ENCODE data around the gene CRELD2. TPM values are rescaled to one million over a fixed set of nuclear protein-coding genes. Genes with fewer than 3 reads are reported as not detected.

CRELD2 gene
- polyA plus RNA-seq, 2 of the 4 experiments (the other 2 are of a cell fraction), result 15.1 to 18.7 TPM

DNA sequence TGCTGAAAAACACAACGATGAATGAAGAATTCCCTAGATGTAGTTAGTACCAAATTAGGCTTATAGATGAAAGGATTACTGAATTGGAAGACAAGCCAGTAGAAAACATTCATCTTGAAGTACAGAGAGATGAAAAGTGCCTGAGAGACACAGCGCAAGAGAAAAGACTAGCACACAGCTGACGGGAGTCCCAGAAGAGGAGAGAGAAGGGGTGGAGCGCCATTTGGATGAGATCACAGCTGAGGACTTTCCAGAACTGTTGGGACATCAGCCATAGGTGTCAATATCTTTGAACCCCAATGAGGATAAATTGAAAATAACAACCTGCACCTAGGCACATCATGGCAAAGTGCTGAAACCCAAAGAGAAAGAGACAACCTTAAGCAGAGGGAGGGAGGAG lies 25.4 kb upstream of the CRELD2 start:
- no peak for TF ChIP-seq HOXA7 (CRISPR knock-in tag; IDR thresholded peaks at IDR 0.05)
- TF ChIP-seq, protein P1, sequence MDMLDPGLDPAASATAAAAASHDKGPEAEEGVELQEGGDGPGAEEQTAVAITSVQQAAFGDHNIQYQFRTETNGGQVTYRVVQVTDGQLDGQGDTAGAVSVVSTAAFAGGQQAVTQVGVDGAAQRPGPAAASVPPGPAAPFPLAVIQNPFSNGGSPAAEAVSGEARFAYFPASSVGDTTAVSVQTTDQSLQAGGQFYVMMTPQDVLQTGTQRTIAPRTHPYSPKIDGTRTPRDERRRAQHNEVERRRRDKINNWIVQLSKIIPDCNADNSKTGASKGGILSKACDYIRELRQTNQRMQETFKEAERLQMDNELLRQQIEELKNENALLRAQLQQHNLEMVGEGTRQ (IDR thresholded peaks at IDR 0.05), result no peak
- TF ChIP-seq, protein P2, sequence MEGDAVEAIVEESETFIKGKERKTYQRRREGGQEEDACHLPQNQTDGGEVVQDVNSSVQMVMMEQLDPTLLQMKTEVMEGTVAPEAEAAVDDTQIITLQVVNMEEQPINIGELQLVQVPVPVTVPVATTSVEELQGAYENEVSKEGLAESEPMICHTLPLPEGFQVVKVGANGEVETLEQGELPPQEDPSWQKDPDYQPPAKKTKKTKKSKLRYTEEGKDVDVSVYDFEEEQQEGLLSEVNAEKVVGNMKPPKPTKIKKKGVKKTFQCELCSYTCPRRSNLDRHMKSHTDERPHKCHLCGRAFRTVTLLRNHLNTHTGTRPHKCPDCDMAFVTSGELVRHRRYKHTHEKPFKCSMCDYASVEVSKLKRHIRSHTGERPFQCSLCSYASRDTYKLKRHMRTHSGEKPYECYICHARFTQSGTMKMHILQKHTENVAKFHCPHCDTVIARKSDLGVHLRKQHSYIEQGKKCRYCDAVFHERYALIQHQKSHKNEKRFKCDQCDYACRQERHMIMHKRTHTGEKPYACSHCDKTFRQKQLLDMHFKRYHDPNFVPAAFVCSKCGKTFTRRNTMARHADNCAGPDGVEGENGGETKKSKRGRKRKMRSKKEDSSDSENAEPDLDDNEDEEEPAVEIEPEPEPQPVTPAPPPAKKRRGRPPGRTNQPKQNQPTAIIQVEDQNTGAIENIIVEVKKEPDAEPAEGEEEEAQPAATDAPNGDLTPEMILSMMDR (IDR thresholded peaks at IDR 0.05), result no peak
- TF ChIP-seq MYC (IDR thresholded peaks at IDR 0.05; ENCODE audit: borderline replicate concordance, low read length), result no peak
- TF ChIP-seq GATA3 (IDR thresholded peaks at IDR 0.05; ENCODE audit: borderline replicate concordance), result no peak
- no peak for TF ChIP-seq PHF8 (IDR thresholded peaks at IDR 0.05; ENCODE audit: borderline replicate concordance, low read depth)
- no peak for TF ChIP-seq RCOR1 (IDR thresholded peaks at IDR 0.05; ENCODE audit: low read depth, low read length)
- no peak for TF ChIP-seq RFX5 (IDR thresholded peaks at IDR 0.05)
- TF ChIP-seq ZC3H11A (IDR thresholded peaks at IDR 0.05), result no peak
- TF ChIP-seq, protein P3, sequence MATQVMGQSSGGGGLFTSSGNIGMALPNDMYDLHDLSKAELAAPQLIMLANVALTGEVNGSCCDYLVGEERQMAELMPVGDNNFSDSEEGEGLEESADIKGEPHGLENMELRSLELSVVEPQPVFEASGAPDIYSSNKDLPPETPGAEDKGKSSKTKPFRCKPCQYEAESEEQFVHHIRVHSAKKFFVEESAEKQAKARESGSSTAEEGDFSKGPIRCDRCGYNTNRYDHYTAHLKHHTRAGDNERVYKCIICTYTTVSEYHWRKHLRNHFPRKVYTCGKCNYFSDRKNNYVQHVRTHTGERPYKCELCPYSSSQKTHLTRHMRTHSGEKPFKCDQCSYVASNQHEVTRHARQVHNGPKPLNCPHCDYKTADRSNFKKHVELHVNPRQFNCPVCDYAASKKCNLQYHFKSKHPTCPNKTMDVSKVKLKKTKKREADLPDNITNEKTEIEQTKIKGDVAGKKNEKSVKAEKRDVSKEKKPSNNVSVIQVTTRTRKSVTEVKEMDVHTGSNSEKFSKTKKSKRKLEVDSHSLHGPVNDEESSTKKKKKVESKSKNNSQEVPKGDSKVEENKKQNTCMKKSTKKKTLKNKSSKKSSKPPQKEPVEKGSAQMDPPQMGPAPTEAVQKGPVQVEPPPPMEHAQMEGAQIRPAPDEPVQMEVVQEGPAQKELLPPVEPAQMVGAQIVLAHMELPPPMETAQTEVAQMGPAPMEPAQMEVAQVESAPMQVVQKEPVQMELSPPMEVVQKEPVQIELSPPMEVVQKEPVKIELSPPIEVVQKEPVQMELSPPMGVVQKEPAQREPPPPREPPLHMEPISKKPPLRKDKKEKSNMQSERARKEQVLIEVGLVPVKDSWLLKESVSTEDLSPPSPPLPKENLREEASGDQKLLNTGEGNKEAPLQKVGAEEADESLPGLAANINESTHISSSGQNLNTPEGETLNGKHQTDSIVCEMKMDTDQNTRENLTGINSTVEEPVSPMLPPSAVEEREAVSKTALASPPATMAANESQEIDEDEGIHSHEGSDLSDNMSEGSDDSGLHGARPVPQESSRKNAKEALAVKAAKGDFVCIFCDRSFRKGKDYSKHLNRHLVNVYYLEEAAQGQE (IDR thresholded peaks at IDR 0.05), result no peak
- no peak for TF ChIP-seq HOXB5 (CRISPR knock-in tag; IDR thresholded peaks at IDR 0.05)
- TF ChIP-seq, protein P4, sequence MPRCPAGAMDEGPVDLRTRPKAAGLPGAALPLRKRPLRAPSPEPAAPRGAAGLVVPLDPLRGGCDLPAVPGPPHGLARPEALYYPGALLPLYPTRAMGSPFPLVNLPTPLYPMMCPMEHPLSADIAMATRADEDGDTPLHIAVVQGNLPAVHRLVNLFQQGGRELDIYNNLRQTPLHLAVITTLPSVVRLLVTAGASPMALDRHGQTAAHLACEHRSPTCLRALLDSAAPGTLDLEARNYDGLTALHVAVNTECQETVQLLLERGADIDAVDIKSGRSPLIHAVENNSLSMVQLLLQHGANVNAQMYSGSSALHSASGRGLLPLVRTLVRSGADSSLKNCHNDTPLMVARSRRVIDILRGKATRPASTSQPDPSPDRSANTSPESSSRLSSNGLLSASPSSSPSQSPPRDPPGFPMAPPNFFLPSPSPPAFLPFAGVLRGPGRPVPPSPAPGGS (IDR thresholded peaks at IDR 0.05), result no peak
- no peak for TF ChIP-seq KDM1A (IDR thresholded peaks at IDR 0.05; ENCODE audit: low read depth)
- TF ChIP-seq SREBF2 (IDR thresholded peaks at IDR 0.05), result no peak
- TF ChIP-seq CBX2 (IDR thresholded peaks at IDR 0.05; ENCODE audit: borderline replicate concordance, low read depth), result no peak
- TF ChIP-seq HDAC2 (IDR thresholded peaks at IDR 0.05), result no peak
- TF ChIP-seq CBX8 (IDR thresholded peaks at IDR 0.05), result no peak
- TF ChIP-seq HOXB13 (CRISPR knock-in tag; IDR thresholded peaks at IDR 0.05; ENCODE audit: low read depth), result no peak
- TF ChIP-seq CHD4 (IDR thresholded peaks at IDR 0.05; ENCODE audit: borderline replicate concordance), result no peak
- TF ChIP-seq, protein P5, sequence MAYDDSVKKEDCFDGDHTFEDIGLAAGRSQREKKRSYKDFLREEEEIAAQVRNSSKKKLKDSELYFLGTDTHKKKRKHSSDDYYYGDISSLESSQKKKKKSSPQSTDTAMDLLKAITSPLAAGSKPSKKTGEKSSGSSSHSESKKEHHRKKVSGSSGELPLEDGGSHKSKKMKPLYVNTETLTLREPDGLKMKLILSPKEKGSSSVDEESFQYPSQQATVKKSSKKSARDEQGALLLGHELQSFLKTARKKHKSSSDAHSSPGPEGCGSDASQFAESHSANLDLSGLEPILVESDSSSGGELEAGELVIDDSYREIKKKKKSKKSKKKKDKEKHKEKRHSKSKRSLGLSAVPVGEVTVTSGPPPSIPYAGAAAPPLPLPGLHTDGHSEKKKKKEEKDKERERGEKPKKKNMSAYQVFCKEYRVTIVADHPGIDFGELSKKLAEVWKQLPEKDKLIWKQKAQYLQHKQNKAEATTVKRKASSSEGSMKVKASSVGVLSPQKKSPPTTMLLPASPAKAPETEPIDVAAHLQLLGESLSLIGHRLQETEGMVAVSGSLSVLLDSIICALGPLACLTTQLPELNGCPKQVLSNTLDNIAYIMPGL (CRISPR knock-in tag; IDR thresholded peaks at IDR 0.05; ENCODE audit: borderline replicate concordance), result no peak
- H3K4me2 ChIP-seq, result no peak overlapping the region
- FAIRE-seq (no peak), ATAC-seq (no peak), DNase-seq (ENCODE audit: low read depth in 1 of 2, low spot score in 1 of 2) (no peak)
- no peak overlapping the region for H3K27ac ChIP-seq
- no peaks in the 10 kb centered on the region for H3K4me1 ChIP-seq
- WGBS (ENCODE audit: missing lambda C conversion rate), result 65% methylated on average over 4 of the region's 4 CpGs
- no peak overlapping the region for H3K4me3 ChIP-seq
- ChIA-PET CTCF (interaction anchor here (1.5 kb wide), 1 partner anchor 38 kb away, joined by 4 read pairs; no protein-coding TSS in a partner anchor), POLR2A (no interaction called here)
- H3K9me3 ChIP-seq, result no peaks in the 10 kb centered on the region

Data from A549 (cell line).